Jurkat, Clone E6-1 (cell line): ENCODE results near the gene HERC3.

ENCODE experiments used
- DNase-seq: peaks from one replicate; pipeline ENCODE4 v3.0.0-alpha.2; 2011; ENCODE audit warnings: low read depth, low spot score
- H3K4me3 ChIP-seq: 2 replicates; pipeline ENCODE4 v1.5.1; 2011; ENCODE audit warnings: mild to moderate bottlenecking, low read length, control low read depth, moderate library complexity

Gene HERC3

DNA sequence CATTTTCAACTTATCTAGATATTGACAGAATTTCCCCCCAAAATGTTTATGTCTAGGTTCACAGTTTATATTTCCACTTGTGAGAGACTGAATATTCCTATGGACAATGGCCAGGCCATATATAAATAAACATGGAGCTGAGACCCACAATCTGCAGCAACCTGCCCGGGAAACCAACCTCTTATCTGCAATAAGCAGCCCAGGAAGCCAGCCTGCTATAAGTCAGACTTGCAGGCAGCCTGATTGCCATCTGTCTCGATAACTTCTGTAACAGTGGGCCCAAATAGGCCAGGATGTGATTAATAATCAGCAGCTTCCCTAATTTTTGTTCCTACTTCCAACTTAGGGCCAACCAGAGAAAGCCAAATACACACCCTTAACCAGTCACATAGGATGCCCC, 110.5 kb downstream of the HERC3 start:
- DNase-seq: no peak
- no peak overlapping the region for H3K4me3 ChIP-seq

DNA sequence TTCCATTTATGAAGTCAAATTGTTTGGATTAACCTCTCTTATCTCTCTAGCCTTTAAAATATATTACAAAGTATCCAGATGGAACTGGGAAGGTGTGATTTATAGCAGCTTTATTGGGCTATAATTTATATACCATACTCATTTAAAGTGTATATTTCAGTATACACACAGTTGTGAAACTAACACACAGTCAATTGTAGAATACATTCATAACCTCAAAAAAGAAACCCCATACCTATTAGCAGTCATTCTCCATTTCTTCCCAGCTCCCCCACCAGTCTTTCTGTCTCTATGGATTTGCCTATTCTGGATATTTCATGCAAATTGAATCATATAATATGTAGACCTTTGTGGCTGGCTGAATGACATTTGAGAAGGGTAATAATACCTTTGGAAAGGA, 112.9 kb downstream of the HERC3 start:
- DNase-seq: no peak
- H3K4me3 ChIP-seq: no peak overlapping the region

DNA sequence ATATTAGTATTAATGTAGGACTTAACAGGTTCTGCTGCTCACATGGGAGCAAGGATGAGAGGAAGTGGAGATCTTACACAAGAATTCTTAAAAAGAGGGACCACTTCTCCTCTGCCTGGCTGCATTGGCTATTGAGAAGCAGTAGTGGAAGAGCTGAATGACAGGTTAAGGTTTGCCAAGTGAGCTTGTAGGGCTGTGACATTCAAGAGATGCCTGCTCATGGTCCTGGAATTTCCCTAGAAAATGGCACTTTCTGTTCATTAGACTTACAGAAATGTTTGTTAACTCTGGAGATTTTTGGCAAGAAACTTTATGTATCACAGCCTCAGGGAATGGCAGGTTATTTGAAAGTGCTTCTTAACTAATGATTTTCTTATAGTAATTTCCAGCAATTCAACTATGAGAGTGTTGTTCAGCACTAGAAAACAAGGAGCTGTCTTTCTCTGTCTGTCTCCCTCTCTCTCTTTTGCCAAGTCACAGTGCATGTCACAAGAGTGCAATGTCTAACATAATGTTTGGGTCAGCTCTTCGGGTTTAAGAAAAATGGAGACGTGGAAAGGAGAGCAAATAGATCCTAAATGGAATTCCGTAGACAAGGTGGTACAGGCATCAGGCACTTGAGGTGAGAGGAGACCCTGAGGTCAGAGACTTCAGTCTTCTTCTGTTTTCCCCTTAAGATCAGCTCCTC, 113.7 kb downstream of the HERC3 start:
- no peak for DNase-seq
- H3K4me3 ChIP-seq: no peak overlapping the region

DNA sequence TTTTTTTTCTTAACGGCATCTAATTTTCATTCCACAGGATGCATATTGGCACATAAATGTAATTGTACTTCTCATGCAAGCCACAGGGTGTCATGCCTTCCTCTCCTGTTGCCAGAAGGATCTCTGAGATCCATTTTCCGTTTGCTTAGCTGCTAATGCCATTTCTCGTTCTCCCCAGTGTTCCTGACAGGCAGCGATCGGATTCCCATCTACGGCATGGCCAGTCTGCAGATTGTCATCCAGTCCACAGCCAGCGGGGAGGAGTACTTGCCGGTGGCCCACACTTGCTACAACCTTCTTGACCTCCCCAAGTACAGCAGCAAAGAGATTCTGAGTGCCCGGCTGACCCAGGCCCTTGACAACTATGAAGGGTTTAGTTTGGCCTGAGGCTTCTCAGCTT, 114.3 kb downstream of the HERC3 start:
- no peak for DNase-seq
- no peak overlapping the region for H3K4me3 ChIP-seq

DNA sequence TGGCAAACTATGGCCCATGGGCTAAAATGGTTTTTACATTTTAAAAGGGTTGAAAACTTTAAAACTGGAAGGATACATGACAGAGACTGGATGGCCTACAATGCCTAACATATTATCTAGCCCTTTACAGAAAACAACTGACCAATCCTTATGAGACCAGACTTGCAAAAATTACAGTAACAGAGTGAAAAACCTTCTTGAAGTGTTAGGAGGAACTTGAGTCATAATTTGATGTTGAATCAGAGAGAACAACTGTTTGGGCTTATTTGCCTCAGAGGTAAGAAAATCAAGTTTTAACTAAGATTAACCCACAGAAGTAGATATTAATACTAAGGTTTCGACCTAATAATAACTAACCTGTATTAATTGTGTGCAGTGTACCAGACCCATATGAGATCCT, 117.7 kb downstream of the HERC3 start:
- DNase-seq: no peak
- H3K4me3 ChIP-seq: no peak overlapping the region

DNA sequence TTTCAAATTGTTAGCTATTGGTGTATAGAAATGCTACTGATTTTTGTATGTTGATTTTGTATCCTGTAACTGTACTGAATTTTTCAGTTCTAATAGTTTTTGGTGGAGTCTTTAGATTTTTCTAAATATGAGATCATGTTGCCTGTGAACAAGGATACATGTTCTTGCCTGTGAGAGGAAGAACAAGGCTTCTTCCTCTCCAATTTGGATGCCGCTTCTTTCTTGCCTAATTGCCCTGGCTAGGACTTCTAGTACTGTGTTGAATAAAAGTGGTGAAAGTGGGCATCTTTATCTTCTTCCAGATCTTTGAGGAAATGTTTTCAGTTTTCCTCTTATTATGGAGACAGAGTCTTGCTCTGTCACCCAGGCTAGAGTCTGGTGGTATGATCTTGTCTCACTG, 121.5 kb downstream of the HERC3 start:
- no peak overlapping the region for H3K4me3 ChIP-seq
- no peak for DNase-seq

DNA sequence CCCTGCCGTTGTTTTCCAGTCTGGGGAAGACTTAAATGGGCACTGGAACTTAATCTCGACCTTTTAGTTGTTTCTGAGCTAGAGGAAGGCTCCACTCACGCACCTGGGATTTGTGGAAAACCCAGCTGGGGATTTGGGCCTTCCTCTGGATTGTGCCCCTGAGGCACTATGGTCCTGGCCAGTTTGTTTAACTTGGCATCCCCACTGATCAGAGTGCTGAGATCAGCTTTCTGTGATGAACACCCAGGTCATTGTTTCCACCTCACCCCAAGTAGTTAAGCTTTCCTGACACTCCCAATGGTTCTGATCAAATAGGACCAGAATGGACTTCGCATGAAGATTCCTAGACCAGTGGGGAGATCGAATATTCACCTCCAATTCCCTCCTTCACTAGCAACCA, 125.8 kb downstream of the HERC3 start:
- no peak overlapping the region for H3K4me3 ChIP-seq
- DNase-seq: no peak

DNA sequence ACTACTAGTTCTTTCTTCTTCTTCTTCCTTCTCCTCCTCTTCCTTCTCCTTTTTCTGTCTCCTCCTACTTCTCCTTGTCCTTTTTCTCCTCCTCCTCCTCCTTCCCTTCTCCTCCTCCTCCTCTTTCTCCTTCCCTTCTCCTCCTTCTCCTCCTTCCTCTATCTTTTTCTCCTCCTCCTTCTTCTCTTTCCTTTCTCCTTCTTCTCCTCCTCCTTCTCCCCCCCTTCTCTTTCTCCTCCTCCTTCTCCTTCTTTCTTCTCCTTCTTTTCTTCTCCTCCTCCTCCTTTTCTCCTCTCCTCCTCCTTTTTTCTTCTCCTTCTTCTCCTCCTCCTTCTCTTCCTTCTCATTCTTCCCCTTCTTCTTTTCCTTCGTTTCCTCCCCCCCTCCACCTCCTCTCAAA, 127.1 kb downstream of the HERC3 start:
- no peak for DNase-seq
- H3K4me3 ChIP-seq: no peak overlapping the region

DNA sequence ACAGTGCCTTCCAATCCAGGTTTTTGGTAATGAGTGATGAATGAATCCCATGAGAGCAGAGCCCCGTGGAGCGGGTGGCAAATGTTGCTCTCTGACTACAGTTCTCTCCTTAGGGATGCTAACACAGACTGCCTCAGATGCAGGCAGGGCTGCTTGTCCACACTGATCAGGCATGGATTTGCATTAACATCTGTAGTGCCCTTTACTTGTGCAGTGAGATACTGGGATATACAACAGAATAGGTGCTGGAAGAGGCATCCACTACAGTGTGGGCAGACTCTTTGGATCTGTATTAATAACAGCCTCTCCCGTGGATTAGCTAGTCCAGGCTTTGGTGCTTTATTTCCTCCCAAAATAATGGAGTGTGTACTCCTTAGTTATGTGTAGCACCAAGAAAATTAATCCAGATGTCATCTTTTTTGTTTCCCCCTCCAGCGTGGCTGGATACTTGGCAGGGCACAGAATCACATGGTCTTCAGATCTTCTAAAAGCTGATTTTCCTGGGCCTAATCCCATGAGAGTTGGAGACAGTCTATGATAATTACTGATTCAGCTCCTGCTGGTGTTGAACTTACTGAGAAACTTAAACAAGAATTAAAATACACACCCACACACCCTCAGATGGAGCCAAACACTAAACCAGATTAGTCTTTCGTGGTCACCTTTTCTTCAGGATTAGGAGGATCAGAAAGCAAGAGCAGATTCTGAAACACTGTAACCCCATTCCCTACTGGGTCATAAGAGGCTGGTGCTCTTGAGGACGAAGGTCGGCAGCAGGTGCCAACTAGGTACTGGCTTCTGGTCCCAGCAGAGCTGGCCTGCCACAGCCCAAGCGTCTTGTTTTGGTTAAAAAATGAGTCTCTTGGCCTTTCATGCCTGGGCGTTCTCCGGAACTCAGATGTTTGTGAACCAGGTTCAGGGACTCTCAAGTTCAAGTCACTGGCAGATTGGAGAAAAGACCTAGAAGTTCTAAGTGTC, 128.5 kb downstream of the HERC3 start:
- no peak for DNase-seq
- H3K4me3 ChIP-seq: no peak overlapping the region

DNA sequence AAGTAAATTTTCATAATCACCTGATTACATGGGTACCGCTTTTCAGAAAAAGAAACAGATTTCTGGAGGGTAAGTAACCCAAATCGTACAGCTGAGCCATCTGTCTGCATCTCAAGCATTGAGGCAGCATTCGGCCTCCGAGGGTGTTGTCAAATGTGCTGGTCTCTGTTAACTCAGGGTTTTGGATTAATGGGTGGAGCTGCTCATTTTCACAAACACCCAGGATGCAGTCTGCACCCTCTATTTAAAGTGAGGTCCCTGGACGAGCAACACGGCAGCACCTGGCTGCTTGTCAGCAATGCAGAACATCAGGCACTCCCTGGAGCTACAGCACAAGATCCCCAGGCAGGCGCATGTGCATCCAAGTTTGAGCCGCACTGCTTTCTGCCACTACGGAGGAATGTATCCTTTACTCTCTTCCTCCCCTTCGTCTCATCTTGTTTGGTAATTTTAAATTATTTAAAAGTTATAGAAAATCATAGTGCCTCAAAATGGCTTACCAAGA, 130.0 kb downstream of the HERC3 start:
- DNase-seq: no peak
- H3K4me3 ChIP-seq: no peak overlapping the region

DNA sequence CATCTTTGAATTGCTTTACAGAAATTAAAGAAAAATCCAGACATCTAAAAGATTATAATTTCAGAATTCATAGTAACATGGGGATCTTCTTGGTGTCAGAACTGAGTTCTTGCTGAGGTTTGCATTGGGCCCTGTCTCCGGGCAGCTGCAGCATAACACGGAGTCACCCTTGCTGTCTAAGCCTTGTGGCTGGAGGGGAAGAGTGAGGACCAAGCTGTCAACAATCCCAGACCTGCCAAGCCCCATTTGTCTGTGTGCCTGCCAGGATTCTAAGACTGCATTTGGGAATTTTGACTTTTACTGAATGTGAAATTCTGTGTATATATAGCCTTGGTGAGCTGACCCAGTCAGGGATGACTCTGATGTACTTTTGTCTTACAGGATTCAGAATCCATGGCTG, 130.5 kb downstream of the HERC3 start:
- no peak overlapping the region for H3K4me3 ChIP-seq
- DNase-seq: no peak

DNA sequence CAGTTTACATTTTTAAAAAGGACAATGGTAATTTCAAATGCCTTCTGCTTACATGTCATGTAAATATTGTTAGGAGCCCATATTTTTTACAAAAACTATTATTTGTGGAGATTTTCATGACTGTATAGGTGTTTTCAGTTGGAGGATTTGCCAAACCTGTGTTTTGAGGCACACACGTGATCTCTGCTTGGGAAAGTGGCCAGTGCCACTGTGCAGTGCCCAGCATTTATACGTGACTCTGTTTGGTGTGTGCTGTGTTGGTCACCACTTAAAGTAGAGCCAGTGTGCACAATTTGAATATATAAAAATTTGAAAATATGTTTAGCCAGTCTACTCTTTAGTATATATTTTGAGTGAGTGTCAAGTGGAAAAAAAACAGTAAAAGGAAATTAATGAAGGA, 132.1 kb downstream of the HERC3 start:
- no peak overlapping the region for H3K4me3 ChIP-seq
- no peak for DNase-seq

DNA sequence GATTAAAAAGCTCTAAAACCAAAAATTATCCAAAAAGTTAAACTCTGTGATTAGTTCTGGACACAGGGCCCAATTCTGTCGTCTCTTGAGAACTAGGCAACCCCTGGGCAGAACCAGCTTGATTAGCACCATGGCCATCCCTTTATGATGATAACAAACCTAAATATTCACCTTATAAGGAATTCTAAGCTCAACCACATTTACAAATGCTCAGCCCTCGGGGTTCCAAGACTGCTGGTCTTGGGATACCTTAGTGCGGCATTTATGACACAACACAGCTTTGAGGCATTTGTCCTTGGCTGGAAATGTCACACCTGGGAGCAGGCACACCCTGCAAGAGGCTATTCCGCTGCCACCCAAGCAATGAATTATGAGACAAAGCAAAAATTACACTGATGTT, 132.9 kb downstream of the HERC3 start:
- no peak for DNase-seq
- H3K4me3 ChIP-seq: no peak overlapping the region

DNA sequence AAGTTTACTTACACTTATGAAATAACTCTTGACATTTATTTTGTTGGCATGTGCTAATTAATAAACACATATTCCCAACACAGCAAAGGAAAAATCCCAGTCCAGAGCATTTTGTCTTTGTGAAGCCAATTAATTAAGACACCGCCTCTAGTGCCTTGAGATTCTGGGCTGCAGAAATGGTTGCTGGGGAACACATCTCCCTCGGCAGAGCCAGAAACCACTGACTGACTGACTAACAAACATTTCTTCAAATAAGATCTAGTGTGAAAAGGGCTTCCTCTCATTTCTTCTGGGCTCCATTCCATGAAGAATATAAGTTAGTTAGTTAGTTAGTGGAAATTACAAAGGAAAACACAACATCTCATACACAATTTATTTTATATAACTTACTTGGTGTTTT, 133.7 kb downstream of the HERC3 start:
- no peak for DNase-seq
- no peak overlapping the region for H3K4me3 ChIP-seq

DNA sequence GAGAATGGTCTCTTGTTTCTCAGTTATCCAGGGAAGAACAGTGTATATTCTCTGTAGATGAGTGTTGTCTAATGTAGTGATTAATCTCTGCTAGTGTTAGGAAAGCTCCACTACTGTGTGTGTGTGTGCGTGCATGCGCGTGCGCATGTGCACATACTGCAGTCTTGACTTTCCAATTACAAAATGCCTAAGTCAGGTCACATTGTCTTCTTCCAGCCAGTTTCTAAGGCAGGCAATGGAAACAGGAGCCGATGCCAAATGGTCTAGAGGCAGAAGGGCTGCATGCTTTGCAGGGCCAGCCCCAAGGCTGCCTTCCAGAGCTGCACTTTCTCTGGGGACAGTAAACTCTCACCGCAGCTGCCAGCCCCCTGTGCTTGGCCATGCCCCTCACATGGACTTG, 135.9 kb downstream of the HERC3 start:
- peak; percentile 19 for DNase-seq
- H3K4me3 ChIP-seq: no peak overlapping the region

DNA sequence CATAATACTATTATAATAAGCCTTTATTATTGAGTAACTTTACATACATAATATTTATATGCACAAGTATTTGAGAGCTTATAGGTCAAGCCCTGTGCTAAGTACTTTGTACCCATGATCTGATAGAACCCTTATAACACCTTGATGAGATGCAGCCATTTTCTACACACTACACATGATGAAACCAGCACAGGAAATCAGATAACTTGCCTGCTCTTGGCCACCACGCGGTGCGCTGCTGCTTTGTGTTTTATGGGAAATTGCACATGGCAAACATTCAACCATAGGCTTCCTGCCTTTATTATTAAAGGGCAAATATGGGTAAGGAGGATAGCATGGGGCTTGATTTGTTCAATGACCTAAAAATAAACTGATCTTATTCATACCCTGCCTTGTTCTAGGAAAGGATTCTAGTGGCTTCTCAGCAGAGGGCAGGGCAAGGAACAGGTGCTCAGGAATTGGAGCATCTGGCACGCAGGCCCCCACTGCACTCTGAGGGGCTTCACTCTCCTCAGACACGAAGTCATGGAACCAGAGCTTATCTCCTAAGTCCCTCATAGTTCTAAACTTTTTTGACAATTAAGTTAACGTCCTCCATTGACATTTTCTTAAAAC, 137.0 kb downstream of the HERC3 start:
- DNase-seq: peak; percentile 68
- no peak overlapping the region for H3K4me3 ChIP-seq

DNA sequence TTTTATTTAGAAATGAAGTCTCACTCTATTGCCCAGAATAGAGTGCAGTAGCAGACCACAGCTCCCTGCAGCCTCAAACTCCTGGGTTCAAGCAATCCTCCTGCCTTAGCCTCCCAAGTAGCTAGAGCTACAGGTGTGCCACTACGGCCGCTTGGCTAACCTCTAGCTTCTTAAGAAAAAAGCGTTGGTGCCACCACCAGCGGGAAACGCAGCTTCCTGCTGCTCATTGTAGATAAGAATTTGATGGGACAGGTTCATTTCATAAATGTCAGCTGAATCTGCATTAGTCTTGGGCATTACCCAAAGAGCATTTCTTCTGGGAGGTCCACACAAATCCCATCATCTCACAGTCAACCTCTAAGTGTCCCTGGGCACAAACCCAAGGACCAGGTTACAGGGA, 138.5 kb downstream of the HERC3 start:
- DNase-seq: peak; percentile 89
- no peak overlapping the region for H3K4me3 ChIP-seq

DNA sequence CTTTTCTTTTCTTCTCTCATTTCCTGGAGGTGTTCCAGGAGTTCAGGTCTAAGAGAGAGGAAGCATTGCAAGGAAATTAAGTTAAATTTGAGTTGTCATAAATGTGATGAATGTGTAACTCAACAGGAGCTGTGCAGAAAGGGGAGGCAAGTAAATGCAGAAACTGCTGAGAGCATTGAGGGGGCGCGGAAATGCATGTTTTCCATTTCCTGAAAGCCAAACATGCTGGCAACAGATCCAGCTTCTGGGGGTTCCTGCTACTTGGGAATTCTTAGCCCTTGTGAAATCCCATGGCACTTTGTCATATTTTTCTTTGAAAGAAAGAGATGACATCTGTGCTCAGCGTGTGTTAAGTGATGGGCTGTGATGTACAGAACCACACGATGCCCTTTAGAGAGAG, 139.1 kb downstream of the HERC3 start:
- DNase-seq: peak; percentile 4
- H3K4me3 ChIP-seq: no peak overlapping the region

DNA sequence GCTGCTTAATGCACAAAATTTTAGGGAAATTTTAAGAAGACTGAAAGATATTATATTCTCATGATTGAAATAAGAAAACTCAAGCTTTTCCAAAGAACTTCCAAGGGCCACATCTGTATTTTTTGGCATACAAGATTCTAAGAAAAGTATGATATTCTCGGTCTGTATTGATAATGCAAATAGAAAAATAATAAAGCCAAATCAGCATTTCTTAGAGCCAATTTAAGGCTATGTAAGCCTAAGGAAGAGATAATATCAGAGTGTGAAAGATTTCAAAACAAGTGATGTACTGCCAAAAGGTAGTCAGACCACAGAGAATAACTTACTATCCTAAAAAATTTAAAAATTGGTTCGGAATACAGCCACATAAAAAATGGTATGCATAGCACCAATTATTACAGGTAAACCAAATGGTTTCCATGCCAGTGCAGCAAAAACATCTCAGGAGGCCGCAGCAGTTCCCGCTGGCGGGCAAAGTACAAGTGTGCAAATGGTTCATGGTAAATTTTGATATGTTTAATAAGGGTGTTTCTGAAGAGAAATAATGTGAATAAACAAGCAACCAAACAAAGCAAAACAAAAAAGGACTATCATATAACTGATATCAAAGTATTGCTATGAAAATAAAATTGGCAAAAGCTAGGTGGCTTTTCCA, 140.6 kb downstream of the HERC3 start:
- DNase-seq: no peak
- no peak overlapping the region for H3K4me3 ChIP-seq
